HCT116 (cell line): ENCODE measurements around the gene MYCBP2. TPM values are rescaled to one million over a fixed set of nuclear protein-coding genes. Genes with fewer than 3 reads are reported as not detected.

Experiments used
- ATAC-seq: fragments of 200-7000 bp; cut with Tn5 transposase; 2 replicates; pipeline ENCODE4 v1.9.1; 2020; ENCODE audit warnings: mild to moderate bottlenecking, moderate library complexity
- BruUV-seq: library from RNA; stranded (reverse); fragments of 400-500 nt; replicated peaks from 2 replicates; lab custom pipeline; 2021; lab: Mats Ljungman, UMichigan
- CTCF ChIA-PET: fragments of 300-600 bp; sonication (Branson Sonifier 250); formaldehyde crosslinking; loops from one replicate; lab custom pipeline; 2021; ENCODE audit warnings: antibody characterized with exemption; lab: Charles Lee
- POLR2A ChIA-PET: fragments of 300-600, 350-600 bp; sonication (Branson Sonifier 250); formaldehyde crosslinking; loops from one replicate; lab custom pipeline; 2021; ENCODE audit warnings: antibody characterized with exemption; lab: Charles Lee
- RAD21 ChIA-PET, 2 experiments: fragments of 300-600 bp; sonication (Branson Sonifier 250); formaldehyde crosslinking; loops; one replicate each; lab custom pipeline; 2023; ENCODE audit warnings: low total read pairs in 2 of 2; ENCODE audit not compliant: uncharacterized antibody in 2 of 2, unreplicated experiment in 2 of 2, low non-redundant PET in 1 of 2; lab: Charles Lee
- DNase-seq: peaks from one replicate; pipeline ENCODE4 v3.0.0-alpha.2; 2010; ENCODE audit warnings: low read depth, low spot score
- H2AFZ ChIP-seq: fragments of 200-600 bp; shearing (Covaris generic), sonication (generic); 2 replicates; pipeline ENCODE4 v1.6.1; 2017; ENCODE audit warnings: low read depth, mixed run types, mixed read lengths, antibody characterized with exemption, low read length; ENCODE audit not compliant: poor library complexity, severe bottlenecking
- H3K27ac ChIP-seq: 2 replicates; pipeline ENCODE4 v1.5.1; 2012; ENCODE audit warnings: low read depth, low read length
- H3K27me3 ChIP-seq: fragments of 200-600 bp; sonication (generic); 2 replicates; pipeline ENCODE4 v1.6.1; 2016; ENCODE audit warnings: mixed run types, low read length, mixed read lengths; ENCODE audit not compliant: insufficient read depth
- H3K36me3 ChIP-seq, 2 experiments: fragments of 200-500 bp in 1 of 2; fragments of 200-600 bp in 1 of 2; sonication (Bioruptor generic) in 1 of 2; sonication (generic) in 1 of 2; 2 replicates each; pipeline versions ENCODE4 v1.5.1 to v1.6.1; 2014 to 2016; ENCODE audit warnings: low read length in 2 of 2, inconsistent platforms in 1 of 2, mixed read lengths in 1 of 2, mixed run types in 1 of 2; ENCODE audit not compliant: insufficient read depth in 2 of 2, control insufficient read depth in 1 of 2
- H3K4me1 ChIP-seq, 2 experiments: fragments of 200-600 bp in 1 of 2; sonication (generic) in 1 of 2; 2 replicates each; pipeline versions ENCODE4 v1.5.1 to v1.6.1; 2012 to 2017; ENCODE audit warnings: low read length in 2 of 2, inconsistent platforms in 1 of 2, mild to moderate bottlenecking in 1 of 2, mixed read lengths in 1 of 2, mixed run types in 1 of 2, moderate library complexity in 1 of 2; ENCODE audit not compliant: insufficient read depth in 2 of 2, control insufficient read depth in 1 of 2
- H3K4me2 ChIP-seq: fragments of 200-600 bp; sonication (generic); 2 replicates; pipeline ENCODE4 v1.6.1; 2017; ENCODE audit warnings: mixed run types, low read length, mixed read lengths
- H3K4me3 ChIP-seq, 2 experiments: fragments of 200-600 bp in 1 of 2; sonication (generic) in 1 of 2; replicated peaks in 1 of 2; 2 replicates each; pipeline ENCODE4 v1.5.1; 2011 to 2016; ENCODE audit warnings: low read length in 2 of 2, control low read depth in 1 of 2, low read depth in 1 of 2, mild to moderate bottlenecking in 1 of 2, mixed read lengths in 1 of 2, mixed run types in 1 of 2
- H3K79me2 ChIP-seq: fragments of 200-600 bp; sonication (generic); 2 replicates; pipeline ENCODE4 v1.6.1; 2017; ENCODE audit warnings: mild to moderate bottlenecking, mixed run types, low read length, moderate library complexity, mixed read lengths; ENCODE audit not compliant: insufficient read depth
- H3K9ac ChIP-seq: fragments of 200-600 bp; sonication (generic); 2 replicates; pipeline ENCODE4 v1.6.1; 2016; ENCODE audit warnings: low read length, mixed read lengths
- H3K9me2 ChIP-seq: fragments of 200-600 bp; sonication (generic), shearing (Covaris generic); 2 replicates; pipeline ENCODE4 v1.6.1; 2017; ENCODE audit warnings: mixed run types, mild to moderate bottlenecking, moderate library complexity; ENCODE audit not compliant: insufficient read depth
- H3K9me3 ChIP-seq, 2 experiments: fragments of 200-500 bp in 1 of 2; fragments of 200-600 bp in 1 of 2; sonication (Bioruptor generic) in 1 of 2; sonication (generic) in 1 of 2; 2 replicates each; pipeline ENCODE4 v1.6.1; 2014 to 2017; ENCODE audit warnings: low read length in 2 of 2, mixed read lengths in 2 of 2, inconsistent platforms in 1 of 2, low read depth in 1 of 2, mild to moderate bottlenecking in 1 of 2, mixed run types in 1 of 2, moderate library complexity in 1 of 2; ENCODE audit not compliant: control insufficient read depth in 1 of 2, insufficient read depth in 1 of 2
- H4K20me1 ChIP-seq: fragments of 200-600 bp; sonication (generic), shearing (Covaris generic); 2 replicates; pipeline ENCODE4 v1.6.1; 2017; ENCODE audit warnings: mixed run types, mild to moderate bottlenecking, moderate library complexity; ENCODE audit not compliant: insufficient read depth
- CBX3 ChIP-seq: IDR thresholded peaks from 2 replicates; pipeline ENCODE4 v1.6.1; 2012; ENCODE audit warnings: low read depth
- CEBPB ChIP-seq: IDR thresholded peaks from 2 replicates; pipeline ENCODE4 v1.6.1; 2012; ENCODE audit warnings: low read depth
- EGR1 ChIP-seq: IDR thresholded peaks from 2 replicates; pipeline ENCODE4 v1.6.1; 2012; ENCODE audit warnings: low read depth
- EZH2phosphoT487 ChIP-seq: fragments of 200-600 bp; IDR thresholded peaks from 2 replicates; pipeline ENCODE4 v1.6.1; 2018; ENCODE audit warnings: antibody characterized with exemption, borderline replicate concordance
- FOSL1 ChIP-seq: IDR thresholded peaks from 2 replicates; pipeline ENCODE4 v1.6.1; 2012; ENCODE audit warnings: low read depth
- JUND ChIP-seq: IDR thresholded peaks from 2 replicates; pipeline ENCODE4 v1.6.1; 2012
- TCF7L2 ChIP-seq: IDR thresholded peaks from 2 replicates; pipeline ENCODE4 v1.7.0; 2011; ENCODE audit warnings: borderline replicate concordance, inconsistent platforms; ENCODE audit not compliant: insufficient read depth, insufficient read length; ENCODE audit errors: extremely low read depth
- ZFX ChIP-seq: fragments of 450-650 bp; IDR thresholded peaks from 2 replicates; pipeline ENCODE4 v1.6.1; 2017
- intact Hi-C: fragments of 100-400 bp; cut with micrococcal nuclease; formaldehyde crosslinking; loops from 2 replicates; pipeline ENCODE4 v1.10.0; 2022
- total RNA-seq: library from RNA; stranded (reverse); gene quantifications from one replicate; pipeline ENCODE4 v1.2.1, GENCODE V29; 2021; ENCODE audit not compliant: unreplicated experiment
- TF ChIP-seq, protein P1 (sequence below): IDR thresholded peaks from 2 replicates; pipeline ENCODE4 v1.6.1; 2011; ENCODE audit warnings: mild to moderate bottlenecking, low read length, moderate library complexity; ENCODE audit not compliant: insufficient replicate concordance; ENCODE audit errors: extremely low read depth
- TF ChIP-seq, protein P2 (sequence below), 3 experiments: fragments of 200-600 bp in 1 of 3; sonication (generic) in 1 of 3; IDR thresholded peaks in 2 of 3; conservative IDR thresholded peaks in 1 of 3; 2 replicates each; pipeline ENCODE4 v1.5.1; 2012 to 2017; ENCODE audit warnings: low read depth in 2 of 3, low read length in 2 of 3, antibody characterized with exemption in 1 of 3, borderline replicate concordance in 1 of 3, control low read depth in 1 of 3, mild to moderate bottlenecking in 1 of 3, mixed read lengths in 1 of 3, mixed run types in 1 of 3, moderate library complexity in 1 of 3; ENCODE audit not compliant: insufficient read depth in 1 of 3

The MYCBP2 gene
- total RNA-seq, 1 experiment from 2014 or later = 48.5 TPM

DNA sequence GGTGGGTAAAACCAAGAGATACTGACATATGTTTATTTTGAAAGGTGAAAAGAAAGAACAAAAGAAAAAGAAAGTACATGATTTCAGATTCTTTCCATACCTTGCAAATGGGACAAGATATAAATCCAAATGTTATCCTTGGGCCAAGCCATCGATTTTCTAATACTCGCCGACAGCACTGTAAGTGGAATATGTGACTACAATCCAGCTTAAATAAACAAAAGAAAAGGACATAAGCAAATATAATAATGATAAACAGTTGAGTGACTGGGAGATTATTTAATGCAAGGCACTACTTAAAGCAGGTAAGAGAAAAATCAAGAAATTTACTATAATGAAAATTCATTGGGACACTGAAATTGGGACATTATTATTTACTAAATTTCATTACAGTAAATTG lies 270.0 kb downstream of the MYCBP2 start (continued):
- TF ChIP-seq EGR1 (no peak), JUND (no peak), ZFX (no peak)

DNA sequence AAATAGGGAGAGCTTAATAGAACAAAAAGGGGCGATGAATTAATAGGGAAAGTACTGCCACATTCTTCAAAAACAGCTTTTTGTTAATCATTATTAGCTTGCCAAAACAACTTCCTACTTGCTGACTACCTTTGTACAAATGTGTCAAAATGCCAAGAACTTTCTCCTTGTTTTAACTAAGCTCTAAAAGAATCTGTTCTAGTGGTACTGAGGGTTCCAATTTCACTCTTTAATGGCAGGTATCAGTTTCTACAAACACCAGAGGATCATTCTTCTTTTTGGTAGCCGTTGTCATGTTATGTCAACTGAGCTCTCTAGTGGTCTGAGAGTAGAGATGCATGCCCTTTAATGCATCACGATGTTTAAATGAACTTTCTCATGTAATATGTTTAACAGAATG lies 270.5 kb downstream of the MYCBP2 start:
- intact Hi-C loops = no loop called here
- RAD21 ChIA-PET = no interaction called here
- POLR2A ChIA-PET = no interaction called here
- ATAC-seq (no peak), DNase-seq (no peak)
- Histone ChIP-seq H3K9me2 (no peaks in the 10 kb centered on the region), H3K4me3 (no peak overlapping the region), H3K27ac (no peak overlapping the region), H3K79me2 (no peaks in the 10 kb centered on the region), H2AFZ (no peak overlapping the region), H3K27me3 (no peaks in the 10 kb centered on the region), H3K4me2 (no peak overlapping the region), H3K9me3 (no peaks in the 10 kb centered on the region), H3K36me3 (peaks cover 7 to 12% of the 10 kb centered on the region in 2 experiments; a peak in 2 of 4 replicates), H3K4me1 (no peaks in the 10 kb centered on the region), H3K9ac (no peak overlapping the region), H4K20me1 (no peaks in the 10 kb centered on the region)
- no peak for TF ChIP-seq EGR1
- TF ChIP-seq, protein P1, sequence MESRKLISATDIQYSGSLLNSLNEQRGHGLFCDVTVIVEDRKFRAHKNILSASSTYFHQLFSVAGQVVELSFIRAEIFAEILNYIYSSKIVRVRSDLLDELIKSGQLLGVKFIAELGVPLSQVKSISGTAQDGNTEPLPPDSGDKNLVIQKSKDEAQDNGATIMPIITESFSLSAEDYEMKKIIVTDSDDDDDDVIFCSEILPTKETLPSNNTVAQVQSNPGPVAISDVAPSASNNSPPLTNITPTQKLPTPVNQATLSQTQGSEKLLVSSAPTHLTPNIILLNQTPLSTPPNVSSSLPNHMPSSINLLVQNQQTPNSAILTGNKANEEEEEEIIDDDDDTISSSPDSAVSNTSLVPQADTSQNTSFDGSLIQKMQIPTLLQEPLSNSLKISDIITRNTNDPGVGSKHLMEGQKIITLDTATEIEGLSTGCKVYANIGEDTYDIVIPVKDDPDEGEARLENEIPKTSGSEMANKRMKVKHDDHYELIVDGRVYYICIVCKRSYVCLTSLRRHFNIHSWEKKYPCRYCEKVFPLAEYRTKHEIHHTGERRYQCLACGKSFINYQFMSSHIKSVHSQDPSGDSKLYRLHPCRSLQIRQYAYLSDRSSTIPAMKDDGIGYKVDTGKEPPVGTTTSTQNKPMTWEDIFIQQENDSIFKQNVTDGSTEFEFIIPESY = no peak
- TF ChIP-seq EZH2phosphoT487 = no peak
- TF ChIP-seq, protein P2, sequence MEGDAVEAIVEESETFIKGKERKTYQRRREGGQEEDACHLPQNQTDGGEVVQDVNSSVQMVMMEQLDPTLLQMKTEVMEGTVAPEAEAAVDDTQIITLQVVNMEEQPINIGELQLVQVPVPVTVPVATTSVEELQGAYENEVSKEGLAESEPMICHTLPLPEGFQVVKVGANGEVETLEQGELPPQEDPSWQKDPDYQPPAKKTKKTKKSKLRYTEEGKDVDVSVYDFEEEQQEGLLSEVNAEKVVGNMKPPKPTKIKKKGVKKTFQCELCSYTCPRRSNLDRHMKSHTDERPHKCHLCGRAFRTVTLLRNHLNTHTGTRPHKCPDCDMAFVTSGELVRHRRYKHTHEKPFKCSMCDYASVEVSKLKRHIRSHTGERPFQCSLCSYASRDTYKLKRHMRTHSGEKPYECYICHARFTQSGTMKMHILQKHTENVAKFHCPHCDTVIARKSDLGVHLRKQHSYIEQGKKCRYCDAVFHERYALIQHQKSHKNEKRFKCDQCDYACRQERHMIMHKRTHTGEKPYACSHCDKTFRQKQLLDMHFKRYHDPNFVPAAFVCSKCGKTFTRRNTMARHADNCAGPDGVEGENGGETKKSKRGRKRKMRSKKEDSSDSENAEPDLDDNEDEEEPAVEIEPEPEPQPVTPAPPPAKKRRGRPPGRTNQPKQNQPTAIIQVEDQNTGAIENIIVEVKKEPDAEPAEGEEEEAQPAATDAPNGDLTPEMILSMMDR (IDR thresholded peaks at IDR 0.05 in 2 of 3, conservative IDR thresholded peaks at IDR 0.05 in 1 of 3; ENCODE audit: borderline replicate concordance in 1 of 3, insufficient read depth in 1 of 3, low read depth in 2 of 3, low read length in 2 of 3) = no peak
- no peak for TF ChIP-seq CEBPB
- no peak for TF ChIP-seq FOSL1
- no peak for TF ChIP-seq TCF7L2
- no peak for TF ChIP-seq CBX3
- CTCF ChIA-PET = no interaction called here
- no TSS peak for BruUV-seq
